HG03066 (cell line): ENCODE measurements around the gene KRT16.

Source experiments
- ATAC-seq: cut with Tn5 transposase; IDR thresholded peaks from one replicate; pipeline ENCODE4 v1.9.1; 2021; ENCODE audit warnings: low read depth; ENCODE audit not compliant: unreplicated experiment

KRT16 gene

DNA sequence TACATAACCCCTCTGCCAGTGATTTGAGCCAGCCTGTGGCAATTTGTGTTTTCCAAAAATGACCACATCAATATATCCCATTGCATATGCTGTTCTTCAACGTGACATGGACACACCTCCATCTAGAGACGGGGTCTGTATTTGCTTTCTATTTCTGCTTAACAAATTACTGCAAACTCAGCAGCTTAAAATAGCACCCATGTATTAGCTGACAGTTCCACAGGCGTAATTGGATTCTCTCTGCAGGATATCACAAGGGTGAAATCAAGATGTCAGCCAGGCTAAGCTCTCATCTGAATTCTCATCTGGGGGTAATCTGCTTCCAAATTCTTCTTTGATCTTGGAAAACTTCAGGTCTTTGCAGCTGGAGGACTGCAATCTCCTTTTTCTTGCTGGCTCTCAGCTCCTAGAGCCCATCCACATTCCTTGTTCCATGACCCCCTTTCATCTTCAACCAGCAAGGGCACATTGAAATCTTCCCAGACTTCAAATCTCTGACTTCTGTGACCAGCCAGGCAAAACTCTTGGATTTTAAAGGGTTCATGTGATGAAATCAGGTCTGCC, 48.9 kb downstream of the KRT16 start:
- ATAC-seq, result no peak

DNA sequence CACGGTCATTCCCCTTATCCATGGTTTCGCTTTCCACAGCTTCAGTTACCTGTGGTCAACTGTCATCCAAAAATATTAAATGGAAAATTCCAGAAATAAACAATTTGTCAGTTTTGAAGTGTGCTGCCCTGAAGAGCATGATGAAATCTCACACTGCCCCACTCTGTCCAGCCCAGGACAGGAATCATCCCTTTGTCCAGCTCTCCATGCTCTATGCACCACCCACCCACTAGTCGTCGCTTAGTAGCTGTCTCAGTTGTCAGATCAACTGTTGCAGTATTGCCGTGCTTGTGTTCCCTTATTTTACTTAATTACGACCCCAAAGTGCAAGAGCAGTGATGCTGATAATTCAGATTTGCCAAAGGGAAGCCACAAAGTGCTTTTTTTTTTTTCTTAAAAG, 51.0 kb downstream of the KRT16 start:
- ATAC-seq, result no peak
